Lower leg skin (tissue), 4 donors: ENCODE measurements around the gene CTSE. TPM values are rescaled to one million over a fixed set of nuclear protein-coding genes. Genes with fewer than 3 reads are reported as not detected.

ENCODE experiments used
- DNase-seq, 2 donors: peaks; one replicate each; pipeline ENCODE4 v3.0.0-alpha.2; 2019; ENCODE audit warnings: low spot score in 2 of 2
- H3K4me3 ChIP-seq: fragments of 200-600 bp; sonication (generic); 2 replicates; pipeline ENCODE4 v1.5.1; 2017; ENCODE audit warnings: mild to moderate bottlenecking, low read depth; ENCODE audit not compliant: poor library complexity, severe bottlenecking
- CTCF ChIP-seq, 3 donors: fragments of 450-650 bp; IDR thresholded peaks; one replicate each; pipeline ENCODE4 v1.5.1; 2016; ENCODE audit warnings: antibody characterized with exemption in 3 of 3, mild to moderate bottlenecking in 3 of 3, moderate library complexity in 2 of 3
- POLR2A ChIP-seq, 2 donors: fragments of 450-650 bp; IDR thresholded peaks; one replicate each; pipeline ENCODE4 v1.6.1; 2016 to 2017; ENCODE audit warnings: antibody characterized with exemption in 2 of 2, mild to moderate bottlenecking in 1 of 2, moderate library complexity in 1 of 2
- WGBS, 2 donors: methylation state at CpG; one replicate each; pipeline ENCODE4 v1.1.5; 2018; 5-methylcytosine and 5-hydroxymethylcytosine counted together
- intact Hi-C: fragments of 100-400 bp; cut with DNase I; formaldehyde crosslinking; loops from one replicate; pipeline ENCODE4 v1.15.0; 2023; ENCODE audit warnings: low total_unique reads
- total RNA-seq, 4 donors: library from RNA; depleted of rRNA; stranded (reverse); fragments of >200 nt; gene quantifications; one replicate each; pipeline ENCODE4 v1.1.0, GENCODE V29; 2016

Gene CTSE
- total RNA-seq, 4 donors from 2014 or later, result not detected

GRCh38 chr1:206011057-206011456 is 12.6 kb downstream of the CTSE start:
- intact Hi-C loops, result no loop called here
- 47 to 60% methylated on average over 8 of the region's 8 CpGs for WGBS, 2 donors
- no peak for TF ChIP-seq CTCF (IDR thresholded peaks at IDR 0.05)
- no peak for TF ChIP-seq POLR2A (IDR thresholded peaks at IDR 0.05)
- DNase-seq, result peak in 1 of 2 donors; percentile 65
- no peak overlapping the region for H3K4me3 ChIP-seq

- H3K4me3 ChIP-seq, result no peak overlapping the region
- no peak for TF ChIP-seq POLR2A (IDR thresholded peaks at IDR 0.05)
- no peak for DNase-seq
- 76 to 83% methylated on average over 5 of the region's 5 CpGs for WGBS, 2 donors
- intact Hi-C loops, result no loop called here
Measured at GRCh38 chr1:206010060-206010459, 13.6 kb downstream of the CTSE start.

- H3K4me3 ChIP-seq, result no peak overlapping the region
- no peak for TF ChIP-seq CTCF (IDR thresholded peaks at IDR 0.05)
- TF ChIP-seq POLR2A (IDR thresholded peaks at IDR 0.05), result no peak
- 77 to 83% methylated on average over 4 of the region's 4 CpGs for WGBS, 2 donors
- DNase-seq, result peak in 1 of 2 donors; percentile 53
- intact Hi-C loops, result no loop called here
Measured at GRCh38 chr1:206006946-206007345, 16.7 kb downstream of the CTSE start.

GRCh38 chr1:206005778-206006180 is 17.9 kb downstream of the CTSE start:
- 54 to 55% methylated on average over 8 of the region's 8 CpGs for WGBS, 2 donors
- TF ChIP-seq POLR2A (IDR thresholded peaks at IDR 0.05), result no peak
- no peak for TF ChIP-seq CTCF (IDR thresholded peaks at IDR 0.05)
- no peak overlapping the region for H3K4me3 ChIP-seq
- intact Hi-C loops, result no loop called here
- peak in 1 of 2 donors; percentile 61 for DNase-seq

- peak in 1 of 2 donors; percentile 65 for DNase-seq
- TF ChIP-seq POLR2A (IDR thresholded peaks at IDR 0.05) (no peak), CTCF (IDR thresholded peaks at IDR 0.05) (no peak)
- WGBS, 2 donors, result 38 to 76% methylated on average over 7 of the region's 7 CpGs
- no peak overlapping the region for H3K4me3 ChIP-seq
- intact Hi-C loops, result no loop called here
Measured at GRCh38 chr1:206005234-206005633, 18.5 kb downstream of the CTSE start.

GRCh38 chr1:206004826-206005225 is 18.9 kb downstream of the CTSE start:
- TF ChIP-seq POLR2A (IDR thresholded peaks at IDR 0.05) (no peak), CTCF (IDR thresholded peaks at IDR 0.05) (no peak)
- intact Hi-C loops, result no loop called here
- no peak overlapping the region for H3K4me3 ChIP-seq
- 48 to 54% methylated on average over 12 of the region's 12 CpGs for WGBS, 2 donors
- peak; percentile 79 to 86 for DNase-seq
